Activated CD8-positive, alpha-beta T cell treated with anti-CD3 and anti-CD28 coated beads, Interleukin-2, amount 10 ng/mL, durations not matched to agents 7 days and 5 days (primary cell): ENCODE measurements around the gene WDR83. TPM values are rescaled to one million over a fixed set of nuclear protein-coding genes. Genes with fewer than 3 reads are reported as not detected.

Experiments
- ATAC-seq: fragments of 150-1000 bp; cut with Tn5 transposase; one replicate; pipeline ENCODE4 v1.10.0; 2021; ENCODE audit warnings: moderate library complexity
- CTCF ChIA-PET: fragments of 350-600 bp; sonication (Branson Sonifier 250); formaldehyde crosslinking; loops from one replicate; lab custom pipeline; 2021; ENCODE audit warnings: antibody characterized with exemption; lab: Charles Lee
- POLR2A ChIA-PET: fragments of 350-600 bp; sonication (Branson Sonifier 250); formaldehyde crosslinking; loops from one replicate; lab custom pipeline; 2021; ENCODE audit warnings: antibody characterized with exemption; lab: Charles Lee
- DNase-seq: peaks from one replicate; pipeline ENCODE4 v3.0.0-alpha.2; 2020
- H3K27ac Mint-ChIP-seq: one replicate; pipeline ENCODE4 v1.8.0; 2021; ENCODE audit warnings: mild to moderate bottlenecking, mixed read lengths
- H3K27me3 Mint-ChIP-seq: one replicate; pipeline ENCODE4 v1.8.0; 2021; ENCODE audit warnings: low read depth, mixed read lengths
- H3K36me3 Mint-ChIP-seq: one replicate; pipeline ENCODE4 v1.8.0; 2021; ENCODE audit warnings: low read depth, mixed read lengths
- H3K4me1 Mint-ChIP-seq: one replicate; pipeline ENCODE4 v1.8.0; 2021; ENCODE audit warnings: low read depth, mixed read lengths
- H3K4me3 Mint-ChIP-seq: one replicate; pipeline ENCODE4 v1.8.0; 2021; ENCODE audit warnings: mild to moderate bottlenecking, mixed read lengths
- H3K9me3 Mint-ChIP-seq: one replicate; pipeline ENCODE4 v1.8.0; 2022; ENCODE audit warnings: mixed read lengths; ENCODE audit not compliant: insufficient read depth
- total RNA-seq, 2 experiments: library from RNA; stranded (reverse); gene quantifications; one replicate each; pipeline ENCODE4 v1.2.3, GENCODE V29; 2021

The WDR83 gene
- total RNA-seq, 2 experiments from 2014 or later, result 16.4 to 19.4 TPM

DNA sequence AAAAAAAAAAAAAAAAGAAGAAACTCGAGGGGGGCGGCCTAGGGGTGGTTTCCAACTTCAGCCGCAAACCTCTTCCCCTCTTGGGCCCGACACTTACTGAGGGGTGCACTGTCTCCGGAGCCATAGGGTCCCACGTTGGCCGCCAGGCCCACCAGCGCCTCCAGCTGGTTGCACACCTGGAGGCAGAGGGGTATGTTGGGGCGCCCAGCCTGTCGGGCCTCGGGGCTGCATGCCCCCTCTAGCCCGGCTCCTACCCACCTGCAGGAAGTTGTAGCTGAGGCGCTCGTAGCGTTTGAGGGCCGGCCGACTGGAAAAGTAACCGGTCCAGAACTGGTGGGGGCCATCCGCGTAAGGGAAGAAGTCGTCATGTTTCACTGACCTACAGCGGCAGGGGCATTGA is 8.6 kb upstream of the WDR83 start:
- DNase-seq (no peak), ATAC-seq (no peak)
- Mint-ChIP-seq H3K27me3 (no peaks in the 10 kb centered on the region), H3K36me3 (peaks cover 48% of the 10 kb centered on the region), H3K9me3 (no peaks in the 10 kb centered on the region), H3K27ac (no peak overlapping the region), H3K4me1 (no peaks in the 10 kb centered on the region), H3K4me3 (no peak overlapping the region)
- POLR2A ChIA-PET, result no interaction called here
- CTCF ChIA-PET, result interaction anchor here (1.3 kb wide), 1 partner anchor 18 kb away, joined by 3 read pairs; no protein-coding TSS in a partner anchor

DNA sequence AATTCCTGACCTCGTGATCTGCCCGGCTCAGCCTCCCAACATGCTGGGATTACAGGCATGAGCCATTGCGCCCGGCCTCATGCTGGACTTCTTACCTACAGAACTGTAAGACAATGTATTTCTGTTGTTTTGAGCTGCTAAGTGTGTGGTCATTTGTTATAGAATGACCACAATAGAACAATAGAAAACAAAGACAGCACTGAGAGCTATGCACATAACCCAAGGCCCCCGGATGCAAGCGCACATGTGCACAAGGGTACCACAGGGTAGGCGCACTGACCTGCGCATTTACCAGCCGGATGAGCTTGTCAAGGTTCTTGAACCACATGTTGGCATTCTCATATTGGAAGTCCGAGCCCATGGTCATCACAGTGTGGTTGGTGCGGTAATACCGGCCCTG is 5.6 kb upstream of the WDR83 start:
- DNase-seq (no peak), ATAC-seq (no peak)
- H3K36me3 Mint-ChIP-seq, result peaks cover 57% of the 10 kb centered on the region
- no peak overlapping the region for H3K4me3 Mint-ChIP-seq
- H3K4me1 Mint-ChIP-seq, result peaks cover 22% of the 10 kb centered on the region
- no peaks in the 10 kb centered on the region for H3K9me3 Mint-ChIP-seq
- H3K27ac Mint-ChIP-seq, result no peak overlapping the region
- H3K27me3 Mint-ChIP-seq, result no peaks in the 10 kb centered on the region
- CTCF ChIA-PET, result interaction anchor here (0.6 kb wide), 1 partner anchor 1772 kb away, joined by 3 read pairs; no protein-coding TSS in a partner anchor
- POLR2A ChIA-PET, result no interaction called here

DNA sequence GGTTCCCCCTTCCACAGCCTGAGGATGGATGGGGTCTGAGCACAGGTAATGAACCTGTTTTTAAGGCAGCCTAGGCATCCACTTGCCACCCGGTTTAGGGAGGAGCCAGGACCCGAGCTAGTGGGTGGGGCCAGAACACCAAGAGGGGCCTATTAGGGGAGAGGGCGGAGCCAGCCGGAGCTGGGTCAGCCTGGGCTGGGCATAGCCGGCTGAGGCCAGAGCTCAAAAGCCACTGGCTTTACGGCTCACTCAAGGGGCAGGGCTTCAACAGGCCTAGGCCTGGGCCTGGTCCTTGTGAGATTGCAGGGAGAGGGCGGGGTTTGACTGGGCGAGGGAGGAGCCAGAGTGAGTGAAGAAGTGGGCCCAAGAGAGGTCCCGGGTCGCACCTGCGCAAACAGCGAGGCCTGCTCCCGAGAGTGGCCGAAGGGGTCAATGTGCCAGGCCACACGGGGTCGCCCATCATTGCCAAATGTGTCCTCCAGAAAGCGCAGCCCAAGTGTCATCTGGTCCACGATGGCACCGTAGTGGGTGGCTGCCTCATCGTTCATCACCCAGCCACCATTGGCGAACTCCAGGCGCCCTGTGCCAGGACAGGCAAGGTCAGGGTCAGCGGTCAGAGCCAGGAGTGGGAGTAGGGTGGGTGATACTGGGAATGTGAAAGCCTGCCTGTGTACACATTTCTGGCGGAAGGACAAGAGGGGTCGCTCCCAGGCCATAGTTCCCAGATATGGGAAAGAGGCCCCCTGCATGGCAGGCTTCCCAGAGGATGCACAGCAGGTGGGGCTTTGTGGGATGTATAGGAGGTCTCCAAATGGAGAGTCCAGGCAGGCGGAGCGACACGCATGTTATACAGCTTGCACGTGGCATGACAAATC is 2.0 kb upstream of the WDR83 start:
- ChIA-PET POLR2A (no interaction called here), CTCF (interaction anchor here (1.6 kb wide), 1 partner anchor 51 kb away, joined by 3 read pairs; no protein-coding TSS in a partner anchor)
- Mint-ChIP-seq H3K9me3 (no peaks in the 10 kb centered on the region), H3K4me1 (peaks cover 40% of the 10 kb centered on the region), H3K27ac (peak overlapping the region; percentile 78), H3K36me3 (peaks cover 46% of the 10 kb centered on the region), H3K27me3 (no peaks in the 10 kb centered on the region), H3K4me3 (peak overlapping the region; percentile 86)
- ATAC-seq, result no peak
- DNase-seq, result no peak

DNA sequence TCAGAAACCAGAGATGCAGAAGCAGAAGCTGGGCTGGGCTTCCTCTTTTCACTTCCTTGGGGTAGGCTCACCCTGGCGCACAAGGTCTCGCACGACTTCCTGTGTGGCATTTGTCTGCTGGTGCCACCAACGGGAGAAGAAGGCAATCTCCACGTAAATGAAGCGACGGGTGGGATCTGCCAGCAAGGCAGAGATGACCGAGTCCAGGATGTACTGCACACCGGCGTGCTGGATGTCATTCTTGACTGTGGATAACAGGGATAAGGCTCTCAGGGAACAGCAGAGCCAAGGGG is 1.4 kb upstream of the WDR83 start:
- Mint-ChIP-seq H3K27ac (peak overlapping the region; percentile 78), H3K9me3 (no peaks in the 10 kb centered on the region), H3K36me3 (peaks cover 47% of the 10 kb centered on the region), H3K4me1 (peaks cover 43% of the 10 kb centered on the region), H3K4me3 (peak overlapping the region; percentile 86), H3K27me3 (no peaks in the 10 kb centered on the region)
- ATAC-seq, result peak; percentile 27
- peak; percentile 82 for DNase-seq
- ChIA-PET POLR2A (no interaction called here), CTCF (interaction anchor here (1.5 to 2.2 kb wide), 3 partner anchors 26 to 101 kb away, joined by 3 to 10 read pairs (median 9); no protein-coding TSS in a partner anchor)

DNA sequence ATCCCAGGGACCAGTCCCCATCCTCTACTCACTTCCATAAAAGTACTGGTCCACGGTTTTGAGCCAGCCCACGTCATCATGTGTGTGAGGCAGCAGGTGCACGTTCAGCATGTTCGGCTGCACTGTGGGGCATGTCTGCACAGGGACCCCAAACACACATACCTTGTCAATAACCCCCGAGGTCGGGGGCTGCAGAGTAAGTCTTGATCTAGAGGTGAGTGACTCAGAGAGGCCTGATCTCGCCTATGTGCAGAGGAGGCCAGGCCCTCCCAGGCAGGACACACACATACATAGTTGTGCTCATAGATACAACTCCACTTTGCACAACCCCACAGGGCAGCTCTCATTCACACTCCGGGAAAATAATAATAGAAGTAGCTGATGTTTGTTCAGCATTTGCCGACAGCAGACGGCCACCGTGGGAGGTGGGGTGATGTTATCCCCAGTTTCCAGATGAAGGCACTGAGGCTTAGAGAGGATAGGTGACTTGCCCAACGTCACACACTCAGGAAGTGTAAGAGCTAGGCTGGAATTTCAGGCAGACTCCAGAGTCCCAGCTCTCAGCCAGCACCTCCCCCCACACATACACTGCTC is 839 bp upstream of the WDR83 start:
- ATAC-seq (peak; percentile 9), DNase-seq (peak; percentile 43)
- Mint-ChIP-seq H3K4me3 (peak overlapping the region; percentile 86), H3K27ac (peak overlapping the region; percentile 78), H3K9me3 (no peaks in the 10 kb centered on the region), H3K36me3 (peaks cover 47% of the 10 kb centered on the region), H3K4me1 (peaks cover 49% of the 10 kb centered on the region), H3K27me3 (no peaks in the 10 kb centered on the region)
- CTCF ChIA-PET, result interaction anchor here (0.6 to 2.2 kb wide), 5 partner anchors 22 to 102 kb away, joined by 3 to 10 read pairs (median 3); no protein-coding TSS in a partner anchor
- POLR2A ChIA-PET, result interaction anchor here (0.6 to 1.0 kb wide), 4 partner anchors 26 to 272 kb away, joined by 3 read pairs; no protein-coding TSS in a partner anchor

DNA sequence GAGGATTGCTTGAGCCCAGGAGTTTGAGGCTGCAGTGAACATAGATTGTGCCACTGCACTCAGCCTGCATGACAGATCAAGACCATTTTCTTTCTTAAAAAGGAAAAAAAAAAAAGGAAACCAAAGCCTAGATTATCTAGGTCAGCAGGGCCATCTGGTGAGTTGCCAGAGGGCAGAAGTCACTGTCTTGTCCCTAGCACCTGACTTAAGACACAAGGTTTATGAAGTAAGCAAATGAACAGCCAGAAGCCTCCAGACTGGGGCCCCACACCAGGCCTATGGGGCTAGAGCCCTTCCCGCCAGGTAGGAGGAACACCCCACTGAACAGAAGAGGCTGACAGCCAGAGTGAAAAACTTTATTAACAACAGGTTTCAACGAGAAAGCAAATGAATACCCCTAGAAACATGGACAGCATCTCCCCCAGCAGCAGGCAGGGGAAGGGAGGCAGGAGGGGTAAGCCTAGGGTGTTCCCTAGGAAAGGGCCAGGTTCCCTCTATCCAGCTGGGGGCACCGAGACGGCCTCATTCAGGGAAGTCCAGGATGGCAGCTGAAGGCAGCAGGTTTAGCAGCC is 1.2 kb downstream of the WDR83 start:
- ATAC-seq (no peak), DNase-seq (no peak)
- H3K36me3 Mint-ChIP-seq, result peaks cover 45% of the 10 kb centered on the region
- H3K4me3 Mint-ChIP-seq, result peak overlapping the region; percentile 86
- H3K4me1 Mint-ChIP-seq, result peaks cover 54% of the 10 kb centered on the region
- H3K27me3 Mint-ChIP-seq, result no peaks in the 10 kb centered on the region
- POLR2A ChIA-PET, result interaction anchor here (0.6 kb wide), 1 partner anchor 67 kb away, joined by 3 read pairs; no protein-coding TSS in a partner anchor
- H3K9me3 Mint-ChIP-seq, result no peaks in the 10 kb centered on the region
- CTCF ChIA-PET, result interaction anchor here (2.2 kb wide), 1 partner anchor 28 kb away, joined by 10 read pairs; no protein-coding TSS in a partner anchor
- peak overlapping the region; percentile 64 for H3K27ac Mint-ChIP-seq

DNA sequence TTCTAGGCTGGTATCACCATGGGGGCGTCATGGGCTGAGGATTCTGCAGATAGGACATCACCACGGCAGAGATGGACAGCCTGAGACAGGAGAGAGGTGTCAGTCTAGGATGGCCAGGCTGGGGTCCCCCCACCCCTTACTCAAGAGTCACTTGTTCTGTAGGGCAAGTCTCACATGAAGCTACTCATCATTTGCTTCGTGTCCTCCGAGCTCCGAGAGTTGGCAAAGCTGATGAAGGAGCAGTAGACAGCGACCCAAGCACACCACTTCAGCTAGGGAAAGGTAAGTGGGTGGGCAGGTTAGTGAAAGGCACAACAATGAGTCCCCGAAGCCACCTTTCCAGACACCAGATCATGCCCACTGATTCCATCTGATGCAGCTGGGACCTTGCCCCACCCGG is 1.7 kb downstream of the WDR83 start:
- ChIA-PET POLR2A (interaction anchor here (0.6 to 1.9 kb wide), 6 partner anchors 12 to 505 kb away, joined by 3 to 14 read pairs (median 4); partner anchors contain the start of genes DHPS, GET3 and ZNF136), CTCF (interaction anchor here (1.1 to 1.8 kb wide), 2 partner anchors 105 to 577 kb away, joined by 4 read pairs; no protein-coding TSS in a partner anchor)
- Mint-ChIP-seq H3K27ac (peak overlapping the region; percentile 100), H3K36me3 (peaks cover 40% of the 10 kb centered on the region), H3K9me3 (no peaks in the 10 kb centered on the region), H3K4me3 (peak overlapping the region; percentile 86), H3K4me1 (peaks cover 54% of the 10 kb centered on the region), H3K27me3 (no peaks in the 10 kb centered on the region)
- no peak for ATAC-seq
- no peak for DNase-seq

DNA sequence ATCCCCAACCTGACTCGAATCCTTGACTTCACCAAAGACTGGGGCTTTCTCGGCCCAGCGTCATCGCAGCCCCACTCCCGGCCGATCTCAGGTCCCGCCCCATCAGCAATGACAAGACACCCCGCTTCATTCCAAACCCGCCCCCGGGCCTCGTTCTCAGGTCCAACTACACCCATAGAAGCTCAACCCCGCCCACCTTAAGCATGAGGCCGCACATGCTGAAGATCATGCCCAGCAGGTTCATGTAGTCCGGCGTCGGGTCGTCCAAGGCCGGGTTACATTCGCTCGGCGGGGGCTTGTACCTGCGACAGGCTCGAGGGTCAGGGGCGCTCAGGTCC is 2.3 kb downstream of the WDR83 start:
- H3K4me3 Mint-ChIP-seq, result peak overlapping the region; percentile 86
- no peaks in the 10 kb centered on the region for H3K27me3 Mint-ChIP-seq
- no peaks in the 10 kb centered on the region for H3K9me3 Mint-ChIP-seq
- CTCF ChIA-PET, result interaction anchor here (0.7 to 1.8 kb wide), 5 partner anchors 9 to 578 kb away, joined by 3 to 6 read pairs (median 4); no protein-coding TSS in a partner anchor
- POLR2A ChIA-PET, result interaction anchor here (0.6 to 1.9 kb wide), 6 partner anchors 9 to 506 kb away, joined by 3 to 14 read pairs (median 4); partner anchors contain the start of genes DHPS, GET3 and ZNF136
- H3K27ac Mint-ChIP-seq, result peak overlapping the region; percentile 100
- peak; percentile 74 for DNase-seq
- peak; percentile 24 for ATAC-seq
- peaks cover 36% of the 10 kb centered on the region for H3K36me3 Mint-ChIP-seq
- peaks cover 51% of the 10 kb centered on the region for H3K4me1 Mint-ChIP-seq

DNA sequence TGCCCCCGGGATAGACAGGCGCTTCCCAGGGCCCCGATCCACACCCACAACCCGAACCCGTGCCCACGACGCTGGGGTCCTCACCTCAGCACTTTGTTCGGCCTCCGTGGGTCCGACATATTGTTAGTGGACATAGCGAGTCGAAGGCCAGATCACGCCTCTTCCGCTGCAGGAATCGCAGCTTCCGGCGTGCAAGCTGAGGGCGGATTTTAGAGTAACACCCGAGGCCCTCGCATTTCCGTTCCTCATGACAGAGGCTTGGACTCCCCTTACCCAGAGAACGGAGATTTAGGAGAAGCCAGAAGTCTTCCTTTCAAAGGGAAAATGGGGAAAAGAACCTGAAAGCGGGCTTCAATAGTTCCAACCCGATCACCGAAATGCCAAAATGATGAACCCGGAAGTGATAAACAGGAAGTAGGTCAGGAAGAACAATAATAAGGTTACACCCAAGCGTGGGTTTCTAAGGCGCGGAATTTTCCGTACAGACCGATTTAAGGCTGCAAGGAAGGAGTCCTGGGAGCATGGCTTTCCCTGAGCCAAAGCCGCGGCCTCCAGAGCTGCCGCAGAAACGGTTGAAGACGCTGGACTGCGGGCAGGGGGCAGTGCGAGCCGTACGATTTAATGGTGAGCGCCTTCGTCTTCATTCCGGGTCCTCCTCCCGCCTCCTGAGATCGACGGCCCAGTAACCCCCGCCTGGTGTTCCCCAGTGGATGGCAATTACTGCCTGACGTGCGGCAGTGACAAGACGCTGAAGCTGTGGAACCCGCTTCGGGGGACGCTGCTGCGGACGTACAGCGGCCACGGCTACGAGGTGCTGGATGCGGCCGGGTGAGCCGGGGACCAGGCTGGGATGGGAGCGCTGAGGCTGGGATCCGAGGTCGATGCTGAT is 2.9 kb downstream of the WDR83 start:
- Mint-ChIP-seq H3K27me3 (no peaks in the 10 kb centered on the region), H3K4me3 (peak overlapping the region; percentile 86), H3K4me1 (peaks cover 46% of the 10 kb centered on the region), H3K27ac (peak overlapping the region; percentile 100), H3K9me3 (no peaks in the 10 kb centered on the region), H3K36me3 (peaks cover 36% of the 10 kb centered on the region)
- CTCF ChIA-PET, result interaction anchor here (0.7 to 1.8 kb wide), 7 partner anchors 9 to 578 kb away, joined by 3 to 6 read pairs (median 4); no protein-coding TSS in a partner anchor
- ATAC-seq, result peak; percentile 36
- peak; percentile 82 for DNase-seq
- POLR2A ChIA-PET, result interaction anchor here (0.6 to 1.9 kb wide), 7 partner anchors 9 to 204 kb away, joined by 3 to 14 read pairs (median 4); partner anchors contain the start of genes DHPS and GET3

DNA sequence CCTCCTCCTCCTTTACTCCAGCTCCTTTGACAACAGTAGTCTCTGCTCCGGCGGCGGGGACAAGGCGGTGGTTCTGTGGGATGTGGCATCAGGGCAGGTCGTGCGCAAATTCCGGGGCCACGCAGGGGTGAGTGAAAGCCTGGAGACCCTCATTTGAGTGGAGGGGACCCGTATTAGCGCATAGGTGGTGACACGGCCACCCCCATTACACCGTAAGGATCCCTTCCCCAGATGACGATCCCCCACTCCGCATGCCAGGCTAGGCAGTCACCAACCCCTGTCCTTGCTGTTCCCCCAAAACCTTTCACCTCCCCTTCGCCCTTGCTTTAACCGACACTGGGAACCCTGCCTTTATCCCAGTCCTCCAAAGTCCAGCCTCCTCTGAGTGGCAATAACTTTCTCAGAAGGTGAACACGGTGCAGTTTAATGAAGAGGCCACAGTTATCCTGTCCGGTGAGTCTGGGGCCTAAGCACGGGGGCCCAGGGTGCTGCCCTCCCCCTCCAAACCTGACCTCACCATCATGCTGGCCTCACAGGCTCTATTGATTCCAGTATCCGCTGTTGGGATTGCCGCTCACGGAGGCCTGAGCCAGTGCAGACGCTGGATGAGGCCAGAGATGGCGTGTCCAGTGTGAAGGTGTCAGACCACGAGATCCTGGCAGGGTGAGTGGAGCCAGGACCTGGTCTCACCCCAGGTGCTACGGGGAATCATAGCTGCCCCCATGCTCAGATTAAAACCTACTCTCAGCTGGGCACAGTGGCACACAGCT is 3.7 kb downstream of the WDR83 start:
- H3K27me3 Mint-ChIP-seq, result no peaks in the 10 kb centered on the region
- DNase-seq, result no peak
- peak overlapping the region; percentile 100 for H3K27ac Mint-ChIP-seq
- peaks cover 32% of the 10 kb centered on the region for H3K36me3 Mint-ChIP-seq
- peaks cover 38% of the 10 kb centered on the region for H3K4me1 Mint-ChIP-seq
- peak overlapping the region; percentile 86 for H3K4me3 Mint-ChIP-seq
- no peak for ATAC-seq
- POLR2A ChIA-PET, result interaction anchor here (0.6 to 1.9 kb wide), 5 partner anchors 10 to 204 kb away, joined by 3 to 14 read pairs (median 4); partner anchors contain the start of gene DHPS
- CTCF ChIA-PET, result interaction anchor here (1.0 to 1.8 kb wide), 3 partner anchors 107 to 177 kb away, joined by 3 to 4 read pairs (median 3); no protein-coding TSS in a partner anchor
- no peaks in the 10 kb centered on the region for H3K9me3 Mint-ChIP-seq
